Sigmoid colon (tissue), 3 donors: Measurements from ENCODE around the gene RPL23.

Experiments used
- CTCF ChIP-seq, 4 experiments: fragments of 450-650 bp in 3 of 4; fragments of 200-600 bp in 1 of 4; IDR thresholded peaks; one replicate each; pipeline ENCODE4 v1.5.1; 2016 to 2019; ENCODE audit warnings: antibody characterized with exemption in 4 of 4, mild to moderate bottlenecking in 3 of 4, moderate library complexity in 2 of 4
- POLR2A ChIP-seq, 2 donors: fragments of 450-650 bp; IDR thresholded peaks; one replicate each; pipeline ENCODE4 v1.6.1; 2016; ENCODE audit warnings: antibody characterized with exemption in 2 of 2, mild to moderate bottlenecking in 2 of 2, moderate library complexity in 2 of 2

GRCh38 chr17:38889745-38890409, 36.4 kb upstream of the RPL23 start:
- TF ChIP-seq CTCF (IDR thresholded peaks at IDR 0.05) (no peak), POLR2A (IDR thresholded peaks at IDR 0.05) (no peak)
